HEK293T (cell line): ENCODE measurements around the gene COLGALT1.

ENCODE experiments used
- CTCF ChIA-PET: fragments of 350-600 bp; formaldehyde crosslinking; extraction: SDS; loops from one replicate; lab custom pipeline; 2021; ENCODE audit warnings: antibody characterized with exemption, inconsistent platforms; lab: Yijun Ruan, JAX
- POLR2A ChIA-PET: fragments of 350-600 bp; formaldehyde crosslinking; extraction: SDS; loops from one replicate; lab custom pipeline; 2020; ENCODE audit warnings: antibody characterized with exemption, inconsistent platforms; lab: Yijun Ruan, JAX
- DNase-seq: peaks from one replicate; pipeline ENCODE4 v3.0.0; 2012; ENCODE audit warnings: mixed read lengths; ENCODE audit errors: extremely low spot score
- ARNT ChIP-seq: fragments of 450-650 bp; IDR thresholded peaks from 2 replicates; pipeline ENCODE4 v1.6.1; 2017; ENCODE audit warnings: mild to moderate bottlenecking
- BHLHE40 ChIP-seq: fragments of 450-650 bp; IDR thresholded peaks from 2 replicates; pipeline ENCODE4 v1.6.1; 2016; ENCODE audit warnings: mild to moderate bottlenecking, moderate library complexity, borderline replicate concordance
- CTBP1 ChIP-seq: fragments of 450-650 bp; IDR thresholded peaks from 2 replicates; pipeline ENCODE4 v1.6.1; 2016; ENCODE audit warnings: borderline replicate concordance
- ELF4 ChIP-seq: fragments of 450-650 bp; IDR thresholded peaks from 2 replicates; pipeline ENCODE4 v1.6.1; 2017; ENCODE audit warnings: antibody characterized with exemption
- FOXA1 ChIP-seq: fragments of 450-650 bp; IDR thresholded peaks from 2 replicates; pipeline ENCODE4 v1.6.1; 2016; ENCODE audit warnings: mild to moderate bottlenecking
- FOXK2 ChIP-seq: fragments of 450-650 bp; IDR thresholded peaks from 2 replicates; pipeline ENCODE4 v1.6.1; 2016; ENCODE audit warnings: mild to moderate bottlenecking
- FOXM1 ChIP-seq: fragments of 450-650 bp; IDR thresholded peaks from 2 replicates; pipeline ENCODE4 v1.6.1; 2017; ENCODE audit warnings: mild to moderate bottlenecking, borderline replicate concordance
- HDGF ChIP-seq: fragments of 450-650 bp; IDR thresholded peaks from 2 replicates; pipeline ENCODE4 v1.6.1; 2017; ENCODE audit warnings: antibody characterized with exemption, borderline replicate concordance
- L3MBTL2 ChIP-seq: fragments of 450-650 bp; conservative IDR thresholded peaks from 2 replicates; pipeline ENCODE4 v1.6.1; 2016; ENCODE audit warnings: mild to moderate bottlenecking
- LEF1 ChIP-seq: fragments of 450-650 bp; IDR thresholded peaks from 2 replicates; pipeline ENCODE4 v1.6.1; 2017; ENCODE audit warnings: mild to moderate bottlenecking, borderline replicate concordance
- NFRKB ChIP-seq: fragments of 450-650 bp; IDR thresholded peaks from 2 replicates; pipeline ENCODE4 v1.6.1; 2016; ENCODE audit warnings: mild to moderate bottlenecking, moderate library complexity
- SP1 ChIP-seq: fragments of 450-650 bp; IDR thresholded peaks from 2 replicates; pipeline ENCODE4 v1.6.1; 2017
- SUZ12 ChIP-seq: fragments of 450-650 bp; IDR thresholded peaks from 2 replicates; pipeline ENCODE4 v1.6.1; 2016; ENCODE audit warnings: mild to moderate bottlenecking
- TARDBP ChIP-seq: fragments of 450-650 bp; IDR thresholded peaks from 2 replicates; pipeline ENCODE4 v1.6.1; 2016
- ZNF384 ChIP-seq: fragments of 450-650 bp; IDR thresholded peaks from 2 replicates; pipeline ENCODE4 v1.6.1; 2016
- TF ChIP-seq, protein P1 (sequence below): fragments of 450-650 bp; IDR thresholded peaks from 2 replicates; pipeline ENCODE4 v1.6.1; 2016

Gene COLGALT1

DNA sequence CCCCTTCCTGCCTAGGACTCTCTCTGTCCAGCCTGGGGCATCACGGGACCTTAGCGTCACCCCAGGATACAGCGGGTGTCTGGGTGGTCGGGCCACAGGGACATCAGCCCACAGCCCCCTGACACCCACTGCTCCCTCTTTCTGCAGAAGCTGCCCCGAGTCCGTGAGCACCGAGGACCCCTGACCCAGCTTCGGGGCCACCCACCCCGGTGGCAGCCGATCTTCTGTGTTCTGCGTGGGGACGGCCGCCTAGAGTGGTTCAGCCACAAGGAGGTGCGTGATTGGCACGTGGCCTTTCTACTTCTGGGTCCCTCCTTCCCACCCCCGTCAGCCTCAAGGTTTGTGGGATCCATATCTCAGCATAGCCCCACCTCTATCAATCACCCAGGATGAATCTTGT is 23.3 kb upstream of the COLGALT1 start:
- TF ChIP-seq, protein P1, sequence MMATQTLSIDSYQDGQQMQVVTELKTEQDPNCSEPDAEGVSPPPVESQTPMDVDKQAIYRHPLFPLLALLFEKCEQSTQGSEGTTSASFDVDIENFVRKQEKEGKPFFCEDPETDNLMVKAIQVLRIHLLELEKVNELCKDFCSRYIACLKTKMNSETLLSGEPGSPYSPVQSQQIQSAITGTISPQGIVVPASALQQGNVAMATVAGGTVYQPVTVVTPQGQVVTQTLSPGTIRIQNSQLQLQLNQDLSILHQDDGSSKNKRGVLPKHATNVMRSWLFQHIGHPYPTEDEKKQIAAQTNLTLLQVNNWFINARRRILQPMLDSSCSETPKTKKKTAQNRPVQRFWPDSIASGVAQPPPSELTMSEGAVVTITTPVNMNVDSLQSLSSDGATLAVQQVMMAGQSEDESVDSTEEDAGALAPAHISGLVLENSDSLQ = no peak
- TF ChIP-seq HDGF = no peak
- POLR2A ChIA-PET = no interaction called here
- CTCF ChIA-PET = no interaction called here
- no peak for DNase-seq

DNA sequence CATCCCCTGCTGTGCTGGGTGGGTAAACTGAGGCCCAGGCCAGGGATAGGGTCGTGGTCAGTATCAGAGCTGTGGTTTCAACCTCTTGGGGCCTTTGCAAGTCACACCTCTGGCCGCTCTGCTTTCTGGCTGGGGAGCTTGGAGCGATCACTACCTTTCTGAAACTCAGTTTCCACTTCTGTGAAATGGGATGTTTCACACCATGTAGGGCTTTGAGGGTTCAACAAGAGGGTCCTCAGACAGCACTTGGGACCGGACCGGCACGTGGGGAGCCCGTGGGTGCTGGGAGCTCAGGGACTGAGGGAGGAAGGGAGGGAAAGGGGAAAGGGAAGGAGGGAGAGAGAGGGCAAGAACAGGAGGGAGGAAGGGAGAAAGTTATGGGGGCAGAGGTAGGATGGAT is 22.9 kb upstream of the COLGALT1 start:
- TF ChIP-seq, protein P1 = no peak
- TF ChIP-seq LEF1 (no peak), SP1 (no peak), FOXK2 (no peak), BHLHE40 (no peak), ZNF384 (no peak), FOXA1 (no peak), TARDBP (no peak), SUZ12 (no peak), L3MBTL2 (no peak), HDGF (no peak), FOXM1 (no peak), CTBP1 (no peak), NFRKB (no peak), ELF4 (no peak)
- CTCF ChIA-PET = no interaction called here
- no peak for DNase-seq
- POLR2A ChIA-PET = no interaction called here

DNA sequence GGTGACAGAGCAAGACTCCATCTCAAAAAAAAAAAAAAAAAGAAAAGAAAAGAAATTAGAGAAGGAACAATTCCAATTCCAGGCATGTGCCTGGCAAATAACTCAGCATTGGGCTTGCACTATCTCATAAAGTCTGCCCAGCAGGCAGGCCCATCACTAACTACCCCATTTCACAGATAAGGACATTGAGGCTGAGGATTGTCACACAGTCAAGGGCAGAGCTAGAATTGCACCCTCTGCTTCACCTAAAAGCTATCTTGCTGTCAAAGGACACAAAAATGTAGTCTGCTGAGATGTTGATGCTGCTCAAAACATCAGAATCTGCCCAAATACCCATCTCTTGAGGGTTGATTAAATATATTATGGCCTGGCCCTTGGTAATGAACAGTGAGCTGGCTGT is 20.7 kb upstream of the COLGALT1 start:
- ChIA-PET POLR2A (interaction anchor here (1.0 to 1.6 kb wide), 2 partner anchors 24 to 26 kb away, joined by 3 read pairs; partner anchors contain the start of gene PGLS), CTCF (no interaction called here)
- DNase-seq = no peak
- TF ChIP-seq CTBP1 (no peak), L3MBTL2 (no peak), SP1 (no peak), ZNF384 (no peak), ELF4 (no peak), HDGF (no peak), BHLHE40 (no peak)

DNA sequence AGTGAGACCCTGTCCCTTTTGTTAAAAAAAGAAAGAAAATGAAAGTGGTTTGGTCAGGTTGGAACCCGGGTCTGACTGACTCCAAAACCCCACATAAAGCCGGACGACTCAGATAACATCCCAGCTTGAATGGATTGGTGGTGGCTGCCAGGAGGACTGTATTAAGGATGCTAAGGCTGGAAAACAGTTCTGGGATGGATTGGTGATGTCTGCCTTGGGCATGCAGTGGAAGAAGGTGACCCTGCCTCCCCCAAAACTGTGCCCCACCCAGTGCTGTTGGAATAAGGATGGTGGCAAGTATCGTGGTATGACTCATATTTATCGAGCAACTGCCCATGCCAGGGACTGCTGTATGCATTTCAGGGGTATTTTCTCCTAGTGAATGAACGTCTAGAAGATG is 18.5 kb upstream of the COLGALT1 start:
- no peak for TF ChIP-seq ELF4
- TF ChIP-seq FOXA1 = no peak
- no peak for TF ChIP-seq BHLHE40
- no peak for TF ChIP-seq CTBP1
- TF ChIP-seq, protein P1 = no peak
- TF ChIP-seq HDGF = no peak
- TF ChIP-seq ARNT = no peak
- no peak for TF ChIP-seq LEF1
- no peak for DNase-seq
- ChIA-PET CTCF (no interaction called here), POLR2A (no interaction called here)

DNA sequence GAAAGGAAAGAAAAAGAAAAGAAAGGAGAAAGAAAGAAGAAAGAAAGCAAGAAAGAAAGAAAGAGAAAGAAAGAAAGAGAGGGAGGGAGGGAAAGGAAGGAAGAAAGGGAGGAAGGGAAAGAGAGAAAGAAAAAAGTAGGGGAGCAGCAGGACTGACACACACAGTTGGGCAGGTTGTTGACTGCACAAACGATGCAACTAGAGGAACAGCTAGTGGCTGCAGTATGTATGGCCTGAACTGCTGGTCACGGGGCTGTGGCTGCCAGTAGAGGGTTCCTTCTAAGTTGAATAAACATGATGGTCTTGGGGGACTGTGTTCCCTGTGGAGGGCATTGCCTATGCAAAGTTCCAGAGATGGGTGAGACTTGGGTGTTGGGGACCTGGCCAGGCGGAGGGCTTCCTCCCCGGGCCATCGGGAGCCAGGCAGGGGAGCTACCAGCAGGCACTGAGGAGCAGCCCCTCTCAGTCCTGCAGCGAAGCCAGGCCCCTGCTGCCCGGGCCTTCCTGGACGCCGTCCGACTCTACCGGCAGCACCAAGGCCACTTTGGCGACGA is 16.7 kb upstream of the COLGALT1 start:
- DNase-seq = no peak
- CTCF ChIA-PET = interaction anchor here (0.6 to 1.6 kb wide), 2 partner anchors 8 to 228 kb away, joined by 3 to 4 read pairs; no protein-coding TSS in a partner anchor
- TF ChIP-seq TARDBP (no peak), FOXA1 (no peak), HDGF (no peak), BHLHE40 (no peak), SUZ12 (no peak)
- POLR2A ChIA-PET = interaction anchor here (1.4 kb wide), 1 partner anchor 67 kb away, joined by 3 read pairs; no protein-coding TSS in a partner anchor

DNA sequence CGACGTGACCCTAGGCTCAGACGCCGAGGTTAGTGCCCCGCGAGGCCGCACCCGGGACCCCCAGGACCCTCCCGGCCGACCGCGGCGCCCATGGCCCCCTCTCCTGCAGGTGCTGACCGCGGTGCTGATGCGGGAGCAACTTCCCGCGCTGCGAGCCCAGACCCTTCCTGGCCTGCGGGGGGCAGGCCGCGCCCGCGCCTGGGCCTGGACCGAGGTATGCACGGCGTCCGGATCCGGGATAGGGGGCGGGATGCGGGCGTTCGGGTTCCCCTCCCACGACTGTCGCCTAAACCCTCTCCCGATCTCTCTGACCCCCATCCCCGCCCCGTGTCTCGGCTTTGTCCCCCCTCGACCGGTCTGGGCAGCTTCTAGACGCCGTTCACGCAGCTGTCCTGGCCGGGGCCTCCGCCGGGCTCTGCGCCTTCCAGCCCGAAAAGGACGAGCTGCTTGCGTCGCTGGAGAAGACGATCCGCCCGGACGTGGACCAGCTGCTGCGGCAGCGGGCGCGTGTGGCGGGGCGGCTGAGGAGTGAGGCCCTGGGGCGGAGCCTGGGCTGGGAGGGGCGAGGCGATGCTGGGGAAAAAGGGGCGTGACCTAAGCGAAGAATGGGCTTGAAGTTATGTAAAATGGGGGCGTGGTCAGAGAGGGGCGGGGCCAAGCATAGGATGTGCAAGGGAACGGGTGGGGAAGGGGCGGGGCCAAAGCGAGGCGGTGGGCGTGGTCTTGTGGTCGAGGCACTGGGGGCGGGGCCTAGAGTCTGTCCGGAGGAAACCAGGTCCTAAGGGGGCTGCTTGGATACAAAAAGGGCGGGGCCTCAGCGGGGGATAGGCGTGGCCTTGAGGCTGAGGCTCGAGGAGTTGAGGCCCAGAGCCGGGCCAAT is 16.0 kb upstream of the COLGALT1 start:
- peak; percentile 99 for DNase-seq
- POLR2A ChIA-PET = interaction anchor here (0.7 to 1.4 kb wide), 2 partner anchors 9 to 66 kb away, joined by 3 to 6 read pairs; no protein-coding TSS in a partner anchor
- TF ChIP-seq L3MBTL2 (peak; percentile 83), TARDBP (no peak)
- CTCF ChIA-PET = interaction anchor here (1.6 kb wide), 1 partner anchor 227 kb away, joined by 4 read pairs; no protein-coding TSS in a partner anchor

DNA sequence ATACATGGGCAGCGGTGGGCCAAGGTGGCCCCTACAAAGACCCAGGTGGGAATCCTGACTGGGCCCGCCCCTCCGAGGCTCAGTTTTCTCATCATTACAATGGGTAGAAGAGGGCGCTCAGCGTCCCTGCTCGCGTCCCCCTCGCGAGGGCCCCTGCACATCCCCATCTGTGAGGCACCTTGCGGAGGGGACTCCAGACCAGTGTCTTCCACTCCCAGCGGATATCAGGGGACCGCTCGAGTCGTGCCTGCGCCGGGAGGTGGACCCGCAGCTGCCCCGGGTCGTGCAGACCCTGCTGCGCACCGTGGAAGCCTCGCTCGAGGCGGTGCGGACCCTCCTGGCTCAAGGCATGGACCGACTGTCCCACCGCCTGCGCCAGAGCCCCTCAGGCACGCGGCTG is 15.3 kb upstream of the COLGALT1 start:
- POLR2A ChIA-PET = interaction anchor here (0.7 to 1.4 kb wide), 2 partner anchors 10 to 66 kb away, joined by 3 to 6 read pairs; no protein-coding TSS in a partner anchor
- no peak for TF ChIP-seq TARDBP
- TF ChIP-seq ZNF384 = no peak
- no peak for TF ChIP-seq BHLHE40
- TF ChIP-seq FOXK2 = no peak
- no peak for TF ChIP-seq HDGF
- no peak for TF ChIP-seq L3MBTL2
- no peak for TF ChIP-seq LEF1
- TF ChIP-seq NFRKB = no peak
- TF ChIP-seq, protein P1 = no peak
- no peak for TF ChIP-seq ARNT
- no peak for TF ChIP-seq FOXA1
- TF ChIP-seq CTBP1 = no peak
- no peak for TF ChIP-seq FOXM1
- TF ChIP-seq SUZ12 = no peak
- TF ChIP-seq SP1 = no peak
- TF ChIP-seq ELF4 = no peak
- CTCF ChIA-PET = interaction anchor here (1.6 kb wide), 1 partner anchor 226 kb away, joined by 4 read pairs; no protein-coding TSS in a partner anchor
- no peak for DNase-seq
